RWPE1 (cell line): Measurements from ENCODE around the gene ZNF516.

ENCODE experiments used
- CTCF ChIA-PET: fragments of 350-600 bp; sonication (Branson Sonifier 250); formaldehyde crosslinking; extraction: SDS; loops from one replicate; lab custom pipeline; 2021; lab: Yijun Ruan, JAX
- POLR2A ChIA-PET: fragments of 400-600 bp; formaldehyde crosslinking; extraction: SDS; loops from one replicate; lab custom pipeline; 2020; ENCODE audit warnings: antibody characterized with exemption; ENCODE audit not compliant: low non-redundant PET; lab: Yijun Ruan, JAX
- DNase-seq: peaks from one replicate; pipeline ENCODE4 v3.0.0; 2012; ENCODE audit warnings: low spot score
- H3K27ac ChIP-seq: fragments of 450-650 bp; 2 replicates; pipeline ENCODE4 v1.5.1; 2017
- CTCF ChIP-seq: fragments of 450-650 bp; conservative IDR thresholded peaks from 2 replicates; pipeline ENCODE4 v1.5.1; 2017; ENCODE audit warnings: low read depth, mild to moderate bottlenecking

Gene ZNF516

GRCh38 chr18:76356666-76357065 is 138.4 kb downstream of the ZNF516 start:
- no peak for DNase-seq
- ChIA-PET CTCF (no interaction called here), POLR2A (no interaction called here)
- TF ChIP-seq CTCF, result no peak
- no peak overlapping the region for H3K27ac ChIP-seq

- H3K27ac ChIP-seq, result no peak overlapping the region
- no peak for TF ChIP-seq CTCF
- POLR2A ChIA-PET, result no interaction called here
- CTCF ChIA-PET, result no interaction called here
- peak; percentile 35 for DNase-seq
Measured at GRCh38 chr18:76354348-76354747, 140.7 kb downstream of the ZNF516 start.

DNA sequence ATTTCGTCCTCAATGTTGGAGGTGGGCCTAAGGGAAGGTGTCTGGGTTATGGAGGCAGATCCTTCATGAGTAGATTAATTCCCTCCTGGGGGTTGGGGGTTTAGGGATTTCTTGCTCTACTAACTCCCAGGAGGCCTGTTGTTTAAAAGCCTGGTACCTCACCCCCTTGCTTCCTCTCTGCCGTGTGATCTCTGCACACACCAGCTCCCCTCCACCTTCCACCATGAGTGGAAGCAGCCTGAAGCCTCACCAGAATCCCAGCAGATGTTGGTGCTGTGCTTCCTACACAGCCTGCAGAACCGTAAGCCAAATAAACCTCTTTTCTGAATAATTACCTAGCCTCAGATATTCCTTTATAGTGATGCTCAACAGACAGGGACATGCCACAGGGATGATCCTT is 141.5 kb downstream of the ZNF516 start:
- TF ChIP-seq CTCF, result no peak
- no peak for DNase-seq
- POLR2A ChIA-PET, result no interaction called here
- no peak overlapping the region for H3K27ac ChIP-seq
- CTCF ChIA-PET, result no interaction called here

DNA sequence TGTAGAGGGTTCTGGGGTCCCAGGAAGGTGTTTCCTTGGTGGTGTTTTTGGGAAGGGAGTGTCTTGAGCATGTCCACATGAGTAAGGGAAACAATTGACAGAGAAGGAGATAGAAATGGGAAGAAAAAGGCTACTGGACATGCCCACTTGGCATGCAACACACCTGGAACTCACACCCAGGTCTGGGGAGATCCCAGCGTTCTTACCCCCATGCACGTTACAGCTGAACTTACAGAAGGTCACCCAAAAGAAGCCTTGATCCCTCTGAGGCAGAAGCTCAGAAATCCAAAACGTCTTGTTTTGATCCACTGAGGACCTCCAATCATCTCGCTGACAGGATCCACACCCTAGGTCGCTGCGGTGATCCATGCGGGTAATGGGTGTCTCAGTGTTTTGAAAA is 142.0 kb downstream of the ZNF516 start:
- TF ChIP-seq CTCF, result no peak
- no peak overlapping the region for H3K27ac ChIP-seq
- ChIA-PET POLR2A (no interaction called here), CTCF (interaction anchor here (0.7 kb wide), 1 partner anchor 46 kb away, joined by 3 read pairs; no protein-coding TSS in a partner anchor)
- DNase-seq, result no peak

- POLR2A ChIA-PET, result no interaction called here
- no peak for TF ChIP-seq CTCF
- CTCF ChIA-PET, result no interaction called here
- peak overlapping the region; percentile 43 for H3K27ac ChIP-seq
- DNase-seq, result peak; percentile 87
Measured at GRCh38 chr18:76351961-76352581, 143.0 kb downstream of the ZNF516 start.

- CTCF ChIA-PET, result interaction anchor here (0.6 kb wide), 1 partner anchor 94 kb away, joined by 3 read pairs; no protein-coding TSS in a partner anchor
- no peak for DNase-seq
- POLR2A ChIA-PET, result no interaction called here
- no peak overlapping the region for H3K27ac ChIP-seq
- no peak for TF ChIP-seq CTCF
Measured at GRCh38 chr18:76350134-76351025, 144.7 kb downstream of the ZNF516 start.
